22Rv1 (cell line): ENCODE data around the gene ACAP2.

Experiments
- CTCF ChIP-seq: fragments of 450-650 bp; IDR thresholded peaks from 2 replicates; pipeline ENCODE4 v1.5.1; 2017; ENCODE audit warnings: mild to moderate bottlenecking
- ZFX ChIP-seq: fragments of 450-650 bp; IDR thresholded peaks from 2 replicates; pipeline ENCODE4 v1.6.1; 2017; ENCODE audit warnings: antibody characterized with exemption, borderline replicate concordance

GRCh38 chr3:195297446-195297845 lies 145.4 kb downstream of the ACAP2 start:
- TF ChIP-seq CTCF (no peak), ZFX (no peak)
